ENCODE results near the gene NMRK1. TPM values are rescaled to one million over a fixed set of nuclear protein-coding genes. Genes with fewer than 3 reads are reported as not detected.

The NMRK1 gene
- polyA plus RNA-seq, 1 of the 3 experiments (the other 2 are of a cell fraction), result 8.4 TPM

DNA sequence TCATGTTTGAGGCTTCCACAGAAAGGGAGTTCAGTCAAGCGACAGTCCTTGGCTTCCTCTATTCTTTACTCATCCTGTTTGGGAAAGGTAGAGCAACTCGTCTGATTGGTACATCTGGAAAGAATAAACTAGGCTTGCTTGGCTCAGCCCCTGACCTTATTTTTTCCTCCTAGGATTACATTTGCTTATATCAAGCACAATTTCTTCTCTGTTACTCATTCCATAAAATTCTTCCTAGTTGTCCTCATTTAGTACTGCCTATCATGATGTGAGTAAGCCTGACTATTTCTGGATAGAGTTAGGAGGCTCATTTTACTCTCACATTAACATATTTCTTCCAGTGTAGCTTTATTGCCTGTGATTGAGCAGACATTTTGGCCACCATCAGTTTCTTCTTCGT is 48.9 kb downstream of the NMRK1 start (continued):
- TF ChIP-seq RXRA (IDR thresholded peaks at IDR 0.05; ENCODE audit: borderline replicate concordance, low read depth) (peak; percentile 21; the same call in 1 of the 2 replicates), MXI1 (IDR thresholded peaks at IDR 0.05; ENCODE audit: low read depth, low read length) (no peak), GATA2 (CRISPR knock-in tag; IDR thresholded peaks at IDR 0.05) (no peak), JUND (IDR thresholded peaks at IDR 0.05) (peak; percentile 55), PBX3 (IDR thresholded peaks at IDR 0.05) (peak; percentile 57), NRF1 (IDR thresholded peaks at IDR 0.05; ENCODE audit: low read depth, low read length) (no peak), MEF2A (IDR thresholded peaks at IDR 0.05; ENCODE audit: borderline replicate concordance, low read depth) (peak; percentile 37; the same call in 1 of the 2 replicates), NFIC (IDR thresholded peaks at IDR 0.05; ENCODE audit: borderline replicate concordance) (no peak)
- TF ChIP-seq, protein P1, sequence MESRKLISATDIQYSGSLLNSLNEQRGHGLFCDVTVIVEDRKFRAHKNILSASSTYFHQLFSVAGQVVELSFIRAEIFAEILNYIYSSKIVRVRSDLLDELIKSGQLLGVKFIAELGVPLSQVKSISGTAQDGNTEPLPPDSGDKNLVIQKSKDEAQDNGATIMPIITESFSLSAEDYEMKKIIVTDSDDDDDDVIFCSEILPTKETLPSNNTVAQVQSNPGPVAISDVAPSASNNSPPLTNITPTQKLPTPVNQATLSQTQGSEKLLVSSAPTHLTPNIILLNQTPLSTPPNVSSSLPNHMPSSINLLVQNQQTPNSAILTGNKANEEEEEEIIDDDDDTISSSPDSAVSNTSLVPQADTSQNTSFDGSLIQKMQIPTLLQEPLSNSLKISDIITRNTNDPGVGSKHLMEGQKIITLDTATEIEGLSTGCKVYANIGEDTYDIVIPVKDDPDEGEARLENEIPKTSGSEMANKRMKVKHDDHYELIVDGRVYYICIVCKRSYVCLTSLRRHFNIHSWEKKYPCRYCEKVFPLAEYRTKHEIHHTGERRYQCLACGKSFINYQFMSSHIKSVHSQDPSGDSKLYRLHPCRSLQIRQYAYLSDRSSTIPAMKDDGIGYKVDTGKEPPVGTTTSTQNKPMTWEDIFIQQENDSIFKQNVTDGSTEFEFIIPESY (IDR thresholded peaks at IDR 0.05; ENCODE audit: borderline replicate concordance, low read depth), result no peak
- TF ChIP-seq, protein P2, sequence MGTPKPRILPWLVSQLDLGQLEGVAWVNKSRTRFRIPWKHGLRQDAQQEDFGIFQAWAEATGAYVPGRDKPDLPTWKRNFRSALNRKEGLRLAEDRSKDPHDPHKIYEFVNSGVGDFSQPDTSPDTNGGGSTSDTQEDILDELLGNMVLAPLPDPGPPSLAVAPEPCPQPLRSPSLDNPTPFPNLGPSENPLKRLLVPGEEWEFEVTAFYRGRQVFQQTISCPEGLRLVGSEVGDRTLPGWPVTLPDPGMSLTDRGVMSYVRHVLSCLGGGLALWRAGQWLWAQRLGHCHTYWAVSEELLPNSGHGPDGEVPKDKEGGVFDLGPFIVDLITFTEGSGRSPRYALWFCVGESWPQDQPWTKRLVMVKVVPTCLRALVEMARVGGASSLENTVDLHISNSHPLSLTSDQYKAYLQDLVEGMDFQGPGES (IDR thresholded peaks at IDR 0.05; ENCODE audit: low read depth, low read length), result no peak
- TF ChIP-seq, protein P3, sequence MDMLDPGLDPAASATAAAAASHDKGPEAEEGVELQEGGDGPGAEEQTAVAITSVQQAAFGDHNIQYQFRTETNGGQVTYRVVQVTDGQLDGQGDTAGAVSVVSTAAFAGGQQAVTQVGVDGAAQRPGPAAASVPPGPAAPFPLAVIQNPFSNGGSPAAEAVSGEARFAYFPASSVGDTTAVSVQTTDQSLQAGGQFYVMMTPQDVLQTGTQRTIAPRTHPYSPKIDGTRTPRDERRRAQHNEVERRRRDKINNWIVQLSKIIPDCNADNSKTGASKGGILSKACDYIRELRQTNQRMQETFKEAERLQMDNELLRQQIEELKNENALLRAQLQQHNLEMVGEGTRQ (IDR thresholded peaks at IDR 0.05; ENCODE audit: borderline replicate concordance, low read depth, low read length), result no peak

DNA sequence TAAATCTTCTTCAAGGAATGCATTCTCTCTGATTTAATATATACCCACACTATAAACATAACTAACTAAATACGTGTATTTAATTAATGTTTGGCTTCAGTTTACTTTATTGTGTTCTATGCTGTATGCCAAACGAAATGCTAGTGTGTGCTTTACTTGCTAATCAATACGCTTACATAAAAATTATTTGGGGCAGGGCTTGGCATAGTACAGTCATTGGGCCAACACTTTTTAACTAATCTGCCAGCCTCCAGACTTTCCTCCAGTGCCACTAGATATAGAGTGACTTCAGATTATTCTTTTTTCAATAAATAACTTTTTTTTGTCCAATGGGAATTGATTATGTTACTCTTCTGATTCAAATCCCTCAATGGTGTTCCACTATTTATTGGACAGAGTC is 51.2 kb downstream of the NMRK1 start:
- ChIA-PET POLR2A (no interaction called here), CTCF (no interaction called here)
- H4K20me1 ChIP-seq (ENCODE audit: insufficient read depth), result no peaks in the 10 kb centered on the region
- H3K4me2 ChIP-seq, result no peak overlapping the region
- peaks cover 22% of the 10 kb centered on the region for H3F3A ChIP-seq (replicated peaks; ENCODE audit: insufficient read depth)
- H3K27me3 ChIP-seq (ENCODE audit: insufficient read depth), result no peaks in the 10 kb centered on the region
- H3K9me3 ChIP-seq, result no peaks in the 10 kb centered on the region
- H3K36me3 ChIP-seq (replicated peaks in 1 of 2; ENCODE audit: control insufficient read depth in 1 of 2, insufficient read depth in 2 of 2, low read length in 1 of 2), result no peaks in the 10 kb centered on the region
- H3K9me2 ChIP-seq, result no peaks in the 10 kb centered on the region
- H3K4me1 ChIP-seq (ENCODE audit: control insufficient read depth in 1 of 2, insufficient read depth in 2 of 2, low read depth in 1 of 2, low read length in 1 of 2), result no peaks in the 10 kb centered on the region
- DNase-seq, result no peak
- TF ChIP-seq, protein P2 (IDR thresholded peaks at IDR 0.05; ENCODE audit: low read depth, low read length), result no peak
- TF ChIP-seq NFIC (IDR thresholded peaks at IDR 0.05; ENCODE audit: borderline replicate concordance) (no peak), MAX (IDR thresholded peaks at IDR 0.05; ENCODE audit: low read depth) (no peak), RXRA (IDR thresholded peaks at IDR 0.05; ENCODE audit: borderline replicate concordance, low read depth) (no peak), RCOR1 (IDR thresholded peaks at IDR 0.05; ENCODE audit: low read length) (no peak), SMC3 (IDR thresholded peaks at IDR 0.05; ENCODE audit: low read depth, low read length) (no peak), MEF2A (IDR thresholded peaks at IDR 0.05; ENCODE audit: borderline replicate concordance, low read depth) (no peak), CHD2 (IDR thresholded peaks at IDR 0.05; ENCODE audit: low read length, partially characterized antibody) (no peak)
- no peaks in the 10 kb centered on the region for H3K79me2 ChIP-seq (ENCODE audit: insufficient read depth)
- H3K9ac ChIP-seq, result no peak overlapping the region
- WGBS (ENCODE audit: low lambda C conversion rate), result 43% methylated on average over 3 of the region's 3 CpGs
- H3K4me3 ChIP-seq (ENCODE audit: low read depth in 2 of 2, low read length in 1 of 2), result no peak overlapping the region
- no peak overlapping the region for H2AFZ ChIP-seq (ENCODE audit: low read depth)
- no peak overlapping the region for H3K27ac ChIP-seq (ENCODE audit: low read depth in 2 of 2, low read length in 1 of 2)
